Activated T-helper 1 cell treated with anti-CD3 and anti-CD28 coated beads, Interleukin-12 subunit alpha, Interleukin-12 subunit beta, Interleukin-2, Interleukin-4 antibody, amounts not matched to agents 30 ng/mL and 10 ng/mL and 1 ng/mL, durations not matched to agents 14 hours and 24 hours and 36 hours (primary cell): ENCODE data around the gene WIPI1. TPM values are rescaled to one million over a fixed set of nuclear protein-coding genes. Genes with fewer than 3 reads are reported as not detected.

Experiments used
- DNase-seq: peaks from one replicate; pipeline ENCODE4 v3.0.0; 2021; ENCODE audit warnings: low spot score
- H3K27ac Mint-ChIP-seq: one replicate; pipeline ENCODE4 v1.8.0; 2021; ENCODE audit warnings: mild to moderate bottlenecking, mixed read lengths
- H3K27me3 Mint-ChIP-seq: one replicate; pipeline ENCODE4 v1.8.0; 2022; ENCODE audit warnings: mild to moderate bottlenecking, moderate library complexity, mixed read lengths; ENCODE audit not compliant: insufficient read depth
- H3K36me3 Mint-ChIP-seq: one replicate; pipeline ENCODE4 v1.8.0; 2021; ENCODE audit warnings: low read depth, mixed read lengths
- H3K4me1 Mint-ChIP-seq: one replicate; pipeline ENCODE4 v1.8.0; 2021; ENCODE audit warnings: low read depth, mixed read lengths
- H3K4me3 Mint-ChIP-seq: one replicate; pipeline ENCODE4 v1.8.0; 2021; ENCODE audit warnings: mild to moderate bottlenecking, moderate library complexity, mixed read lengths
- H3K9me3 Mint-ChIP-seq: one replicate; pipeline ENCODE4 v1.8.0; 2021; ENCODE audit warnings: mixed read lengths
- intact Hi-C: fragments of 100-400 bp; cut with micrococcal nuclease; formaldehyde crosslinking; loops from one replicate; pipeline ENCODE4 v1.15.1; 2024
- total RNA-seq: library from RNA; stranded (reverse); gene quantifications from 2 replicates; pipeline ENCODE4 v1.2.3, GENCODE V29; 2022

The WIPI1 gene
- total RNA-seq, 1 donor from 2014 or later = 11.5 TPM

GRCh38 chr17:68431045-68431608 lies 26.2 kb downstream of the WIPI1 start:
- Mint-ChIP-seq H3K4me3 (no peak overlapping the region), H3K36me3 (peaks cover 51% of the 10 kb centered on the region), H3K27me3 (no peaks in the 10 kb centered on the region), H3K4me1 (peaks cover 17% of the 10 kb centered on the region), H3K27ac (no peak overlapping the region), H3K9me3 (no peaks in the 10 kb centered on the region)
- DNase-seq = no peak
- intact Hi-C loops = loop anchor here (1.0 kb wide), 1 partner anchor 139 kb away; no protein-coding TSS in a partner anchor

GRCh38 chr17:68429881-68430280 lies 27.4 kb downstream of the WIPI1 start:
- Mint-ChIP-seq H3K4me3 (no peak overlapping the region), H3K36me3 (peaks cover 48% of the 10 kb centered on the region)

GRCh38 chr17:68428498-68429172 lies 28.7 kb downstream of the WIPI1 start:
- DNase-seq = no peak

More at GRCh38 chr17:68429881-68430280, 27.4 kb downstream of the WIPI1 start:
- DNase-seq = no peak
- Mint-ChIP-seq H3K27ac (no peak overlapping the region), H3K4me1 (peaks cover 11% of the 10 kb centered on the region), H3K27me3 (no peaks in the 10 kb centered on the region), H3K9me3 (no peaks in the 10 kb centered on the region)
- intact Hi-C loops = no loop called here

GRCh38 chr17:68427575-68427974 lies 29.7 kb downstream of the WIPI1 start:
- no peak overlapping the region for H3K27ac Mint-ChIP-seq
- no peak overlapping the region for H3K4me3 Mint-ChIP-seq

More at GRCh38 chr17:68428498-68429172, 28.7 kb downstream of the WIPI1 start:
- no peaks in the 10 kb centered on the region for H3K9me3 Mint-ChIP-seq
- H3K27me3 Mint-ChIP-seq = no peaks in the 10 kb centered on the region
- H3K4me1 Mint-ChIP-seq = peaks cover 11% of the 10 kb centered on the region
- intact Hi-C loops = no loop called here
- no peak overlapping the region for H3K4me3 Mint-ChIP-seq
- H3K36me3 Mint-ChIP-seq = peaks cover 40% of the 10 kb centered on the region
- no peak overlapping the region for H3K27ac Mint-ChIP-seq

DNA sequence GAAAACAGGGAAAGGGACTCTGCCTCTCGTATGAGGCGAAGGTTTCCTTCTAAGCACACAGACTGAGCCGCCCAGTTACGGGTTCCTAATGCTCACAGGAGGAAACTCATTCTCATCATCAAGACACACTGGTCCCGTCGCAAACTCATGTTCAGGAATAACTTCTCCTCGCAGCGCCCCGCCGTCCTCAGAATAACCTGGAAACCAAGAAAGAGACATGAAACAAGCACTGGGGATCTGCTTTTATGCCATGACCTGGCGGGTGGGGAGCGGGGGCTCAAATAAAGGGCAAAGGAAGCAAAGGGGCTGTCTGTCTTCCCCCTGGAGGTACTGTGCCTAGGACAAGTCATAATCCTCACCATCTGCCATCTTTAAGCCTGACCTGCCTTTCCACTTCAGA lies 31.3 kb downstream of the WIPI1 start:
- H3K36me3 Mint-ChIP-seq = peaks cover 32% of the 10 kb centered on the region

More at GRCh38 chr17:68427575-68427974, 29.7 kb downstream of the WIPI1 start:
- Mint-ChIP-seq H3K9me3 (no peaks in the 10 kb centered on the region), H3K27me3 (no peaks in the 10 kb centered on the region), H3K4me1 (peaks cover 11% of the 10 kb centered on the region), H3K36me3 (peaks cover 34% of the 10 kb centered on the region)
- intact Hi-C loops = no loop called here
- no peak for DNase-seq

GRCh38 chr17:68424861-68425260 lies 32.4 kb downstream of the WIPI1 start:
- Mint-ChIP-seq H3K27me3 (no peaks in the 10 kb centered on the region), H3K9me3 (no peaks in the 10 kb centered on the region), H3K4me1 (no peaks in the 10 kb centered on the region), H3K27ac (no peak overlapping the region), H3K4me3 (no peak overlapping the region), H3K36me3 (peaks cover 36% of the 10 kb centered on the region)
- DNase-seq = no peak
- intact Hi-C loops = no loop called here

More for the DNA sequence above, 31.3 kb downstream of the WIPI1 start:
- intact Hi-C loops = no loop called here
- no peaks in the 10 kb centered on the region for H3K9me3 Mint-ChIP-seq
- no peak overlapping the region for H3K27ac Mint-ChIP-seq
- no peaks in the 10 kb centered on the region for H3K4me1 Mint-ChIP-seq
- no peaks in the 10 kb centered on the region for H3K27me3 Mint-ChIP-seq
- DNase-seq = no peak
- no peak overlapping the region for H3K4me3 Mint-ChIP-seq

GRCh38 chr17:68424203-68424602 lies 33.1 kb downstream of the WIPI1 start:
- no peaks in the 10 kb centered on the region for H3K9me3 Mint-ChIP-seq
- no peak overlapping the region for H3K27ac Mint-ChIP-seq

DNA sequence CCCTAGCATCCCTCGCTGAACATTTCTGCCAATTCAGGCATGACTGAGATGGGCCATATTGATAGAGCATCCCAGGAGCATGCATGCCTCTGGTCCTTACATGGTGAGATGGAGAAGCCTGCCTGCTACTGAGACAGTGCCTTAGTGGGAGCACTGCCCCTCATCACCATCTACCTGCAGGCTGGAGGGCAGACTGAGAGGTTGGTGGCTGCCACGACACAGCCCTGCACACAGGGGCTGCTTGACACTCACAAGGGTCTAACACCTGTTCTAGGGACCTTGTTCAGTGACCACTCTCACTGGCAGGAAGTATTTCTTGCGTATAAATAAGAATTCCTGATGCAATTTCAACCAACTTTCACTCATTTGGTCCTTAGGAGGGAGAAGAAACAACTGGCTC lies 34.0 kb downstream of the WIPI1 start:
- DNase-seq = no peak
- no peak overlapping the region for H3K27ac Mint-ChIP-seq
- H3K27me3 Mint-ChIP-seq = no peaks in the 10 kb centered on the region
- intact Hi-C loops = no loop called here
- H3K4me3 Mint-ChIP-seq = no peak overlapping the region
- no peaks in the 10 kb centered on the region for H3K4me1 Mint-ChIP-seq
- H3K9me3 Mint-ChIP-seq = no peaks in the 10 kb centered on the region
- peaks cover 30% of the 10 kb centered on the region for H3K36me3 Mint-ChIP-seq

More at GRCh38 chr17:68424203-68424602, 33.1 kb downstream of the WIPI1 start:
- H3K4me3 Mint-ChIP-seq = no peak overlapping the region
- H3K27me3 Mint-ChIP-seq = no peaks in the 10 kb centered on the region
- no peaks in the 10 kb centered on the region for H3K4me1 Mint-ChIP-seq
- no peak for DNase-seq
- peaks cover 36% of the 10 kb centered on the region for H3K36me3 Mint-ChIP-seq
- intact Hi-C loops = no loop called here

DNA sequence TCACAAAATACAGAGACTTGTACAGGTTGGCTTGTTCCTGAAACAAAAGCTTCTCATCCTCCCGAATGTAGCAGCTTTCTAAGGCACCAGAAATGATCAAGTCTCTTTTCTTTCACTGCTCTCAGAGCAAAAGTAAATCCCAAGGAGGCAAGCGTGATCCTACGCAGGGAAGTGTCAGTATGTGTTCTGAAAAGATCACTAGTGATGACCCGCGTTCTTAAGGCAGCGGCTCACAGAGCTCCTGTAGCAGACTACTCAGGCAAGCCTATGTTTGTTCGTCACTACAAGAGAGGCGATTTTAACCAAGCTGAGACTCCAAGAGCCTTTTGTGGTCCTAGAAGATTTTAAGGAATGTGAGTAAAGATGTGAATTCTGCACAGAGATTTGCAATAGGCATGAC lies 34.5 kb downstream of the WIPI1 start:
- no peak for DNase-seq
- H3K27ac Mint-ChIP-seq = no peak overlapping the region
- H3K4me1 Mint-ChIP-seq = no peaks in the 10 kb centered on the region
- H3K4me3 Mint-ChIP-seq = no peak overlapping the region
- intact Hi-C loops = no loop called here
- H3K27me3 Mint-ChIP-seq = no peaks in the 10 kb centered on the region
- H3K9me3 Mint-ChIP-seq = no peaks in the 10 kb centered on the region
- peaks cover 29% of the 10 kb centered on the region for H3K36me3 Mint-ChIP-seq

GRCh38 chr17:68421486-68421885 lies 35.8 kb downstream of the WIPI1 start:
- no peak overlapping the region for H3K4me3 Mint-ChIP-seq
- intact Hi-C loops = no loop called here
- peaks cover 4% of the 10 kb centered on the region for H3K9me3 Mint-ChIP-seq
- no peak overlapping the region for H3K27ac Mint-ChIP-seq
- H3K36me3 Mint-ChIP-seq = peaks cover 34% of the 10 kb centered on the region
- DNase-seq = no peak
- no peaks in the 10 kb centered on the region for H3K4me1 Mint-ChIP-seq
- no peaks in the 10 kb centered on the region for H3K27me3 Mint-ChIP-seq

DNA sequence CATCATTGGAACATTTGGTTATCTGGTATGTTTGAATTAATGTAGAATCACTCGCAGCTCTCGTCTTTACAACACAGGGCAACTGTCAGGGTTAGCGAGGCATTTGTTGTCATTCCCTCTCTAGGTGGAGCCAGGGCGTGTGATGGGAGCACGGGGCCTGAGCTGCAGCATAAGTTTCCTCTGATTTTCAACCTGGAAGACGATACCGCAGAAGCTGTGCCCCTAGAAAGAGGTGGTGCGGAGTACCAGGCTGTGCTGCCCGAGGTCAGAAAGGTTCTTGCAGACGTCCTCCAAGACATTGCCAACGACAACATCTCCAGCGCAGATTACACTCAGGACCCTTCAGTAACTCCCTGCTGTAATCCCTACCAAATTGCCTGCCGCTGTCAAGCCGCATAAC lies 37.2 kb downstream of the WIPI1 start:
- intact Hi-C loops = no loop called here
- Mint-ChIP-seq H3K4me1 (peaks cover 12% of the 10 kb centered on the region), H3K36me3 (peaks cover 43% of the 10 kb centered on the region), H3K9me3 (peaks cover 18% of the 10 kb centered on the region), H3K27me3 (no peaks in the 10 kb centered on the region), H3K4me3 (no peak overlapping the region), H3K27ac (no peak overlapping the region)
- DNase-seq = no peak

DNA sequence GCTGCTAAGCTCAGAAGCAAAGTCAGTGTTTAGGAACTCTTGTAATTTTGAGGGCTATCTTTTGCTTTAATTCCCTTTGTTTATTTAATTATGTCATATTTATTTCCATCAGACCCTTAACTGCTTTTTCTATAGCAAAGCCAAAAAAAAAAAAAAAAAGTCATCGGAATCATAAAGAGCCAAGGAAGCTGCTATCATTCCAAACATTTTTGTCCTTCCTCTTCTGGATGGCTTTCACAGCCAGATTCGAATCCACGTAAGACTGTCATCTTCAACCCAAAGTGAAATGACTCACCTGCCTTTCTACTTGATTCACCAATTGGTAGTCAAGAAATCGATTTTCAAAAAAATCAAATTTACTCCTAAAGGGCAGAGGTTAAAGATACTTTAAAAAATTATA lies 38.4 kb downstream of the WIPI1 start:
- Mint-ChIP-seq H3K27ac (no peak overlapping the region), H3K27me3 (no peaks in the 10 kb centered on the region), H3K36me3 (peaks cover 43% of the 10 kb centered on the region), H3K9me3 (peaks cover 23% of the 10 kb centered on the region), H3K4me3 (no peak overlapping the region), H3K4me1 (peaks cover 24% of the 10 kb centered on the region)
- intact Hi-C loops = no loop called here
- no peak for DNase-seq

- Mint-ChIP-seq H3K4me3 (no peak overlapping the region), H3K36me3 (peaks cover 40% of the 10 kb centered on the region), H3K9me3 (peaks cover 23% of the 10 kb centered on the region), H3K4me1 (peaks cover 26% of the 10 kb centered on the region), H3K27me3 (no peaks in the 10 kb centered on the region), H3K27ac (no peak overlapping the region)
- DNase-seq = no peak
- intact Hi-C loops = no loop called here
Measured at GRCh38 chr17:68417317-68417716, 40.0 kb downstream of the WIPI1 start.
